NCI-H748 (cell line): ENCODE measurements around the gene MBD5.
A peak's percentile ranks its signal among the peaks of the same experiment; 100 is the strongest.

Experiments
- DNase-seq: peaks from one replicate; lab custom pipeline; 2025; ENCODE audit not compliant: unreplicated experiment; lab: John Stamatoyannopoulos, UW

The MBD5 gene

GRCh38 chr2:148209603-148210002 is 188.7 kb downstream of the MBD5 start:
- peak; percentile 8 for DNase-seq

- peak; percentile 2 for DNase-seq
Observed at GRCh38 chr2:148218326-148219075, 197.6 kb downstream of the MBD5 start.

- no peak for DNase-seq
Observed at GRCh38 chr2:148221166-148221565, 200.3 kb downstream of the MBD5 start.

GRCh38 chr2:148221926-148222325 is 201.0 kb downstream of the MBD5 start:
- no peak for DNase-seq

GRCh38 chr2:148231858-148232257 is 211.0 kb downstream of the MBD5 start:
- no peak for DNase-seq

GRCh38 chr2:148234143-148234542 is 213.3 kb downstream of the MBD5 start:
- no peak for DNase-seq

- no peak for DNase-seq
Observed at GRCh38 chr2:148237911-148238310, 217.0 kb downstream of the MBD5 start.

GRCh38 chr2:148238561-148238960 is 217.7 kb downstream of the MBD5 start:
- no peak for DNase-seq

GRCh38 chr2:148240838-148241237 is 219.9 kb downstream of the MBD5 start:
- no peak for DNase-seq

GRCh38 chr2:148244593-148245292 is 223.9 kb downstream of the MBD5 start:
- DNase-seq, result no peak

GRCh38 chr2:148251993-148252392 is 231.1 kb downstream of the MBD5 start:
- no peak for DNase-seq

GRCh38 chr2:148252646-148253045 is 231.8 kb downstream of the MBD5 start:
- no peak for DNase-seq

GRCh38 chr2:148253685-148254084 is 232.8 kb downstream of the MBD5 start:
- peak; percentile 32 for DNase-seq

- DNase-seq, result no peak
Observed at GRCh38 chr2:148255929-148256328, 235.0 kb downstream of the MBD5 start.

- DNase-seq, result no peak
Observed at GRCh38 chr2:148257276-148257675, 236.4 kb downstream of the MBD5 start.

- no peak for DNase-seq
Observed at GRCh38 chr2:148258124-148258523, 237.2 kb downstream of the MBD5 start.

GRCh38 chr2:148259674-148260073 is 238.8 kb downstream of the MBD5 start:
- peak; percentile 67 for DNase-seq

- no peak for DNase-seq
Observed at GRCh38 chr2:148263890-148264289, 243.0 kb downstream of the MBD5 start.

GRCh38 chr2:148273158-148273691 is 252.3 kb downstream of the MBD5 start:
- DNase-seq, result no peak

GRCh38 chr2:148279216-148279615 is 258.3 kb downstream of the MBD5 start:
- DNase-seq, result no peak

- no peak for DNase-seq
Observed at GRCh38 chr2:148282201-148282600, 261.3 kb downstream of the MBD5 start.

GRCh38 chr2:148292431-148292830 is 271.5 kb downstream of the MBD5 start:
- DNase-seq, result no peak
